Right renal pelvis (tissue), 4 donors: ENCODE results near the gene RAB10. TPM values are rescaled to one million over a fixed set of nuclear protein-coding genes. Genes with fewer than 3 reads are reported as not detected.
"Not testable (repeated sequence)": the region's sequence is repeated elsewhere in the genome, so short reads cannot be mapped to it uniquely, and the experiment has no call there.

ENCODE experiments used
- DNase-seq, 4 donors: peaks; one replicate each; pipeline ENCODE4 v3.0.0-alpha.2; 2013; ENCODE audit warnings: low read depth in 4 of 4, low spot score in 3 of 4, missing footprints in 1 of 4
- polyA plus RNA-seq, 4 donors: library from polyadenylated mRNA; unstranded; fragments of 120-200 nt; gene quantifications; one replicate each; pipeline ENCODE4 v1.2.1, GENCODE V29; 2013; ENCODE audit not compliant: insufficient read length in 4 of 4

Gene RAB10
- polyA plus RNA-seq, 4 donors, result 127 to 150 (median 149) TPM

DNA sequence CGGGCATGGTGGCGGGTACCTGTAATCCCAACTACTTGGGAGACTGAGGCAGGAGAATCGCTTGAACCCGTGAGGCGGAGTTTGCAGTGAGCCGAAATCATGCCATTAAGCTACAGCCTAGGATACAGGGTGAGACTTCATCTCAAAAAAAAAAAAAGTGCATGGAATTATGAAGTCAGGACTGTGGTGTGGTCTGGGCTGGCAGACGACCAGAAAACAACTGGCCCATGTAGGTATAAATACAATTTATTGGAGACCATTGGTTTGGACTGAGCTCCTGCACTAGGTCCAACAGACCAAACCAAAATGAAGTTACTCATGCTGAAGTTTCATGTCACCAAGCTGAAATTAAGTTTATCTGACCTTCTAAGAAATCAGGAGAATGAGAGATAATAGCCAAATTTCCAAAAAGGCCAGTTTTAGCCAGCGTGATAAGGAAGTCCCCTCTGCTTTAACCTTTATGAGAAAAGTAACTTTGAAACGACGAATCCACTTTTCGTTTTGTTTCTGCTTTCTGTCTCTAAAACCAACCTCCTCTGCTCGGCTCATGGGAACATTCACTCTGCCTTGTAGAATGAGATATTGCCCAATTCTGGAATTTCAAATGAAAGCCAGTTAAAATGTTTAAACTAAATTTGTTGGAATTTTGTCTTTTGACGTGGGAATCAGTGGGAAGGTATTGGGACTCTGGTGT is 17.7 kb upstream of the RAB10 start:
- DNase-seq, result no peak

DNA sequence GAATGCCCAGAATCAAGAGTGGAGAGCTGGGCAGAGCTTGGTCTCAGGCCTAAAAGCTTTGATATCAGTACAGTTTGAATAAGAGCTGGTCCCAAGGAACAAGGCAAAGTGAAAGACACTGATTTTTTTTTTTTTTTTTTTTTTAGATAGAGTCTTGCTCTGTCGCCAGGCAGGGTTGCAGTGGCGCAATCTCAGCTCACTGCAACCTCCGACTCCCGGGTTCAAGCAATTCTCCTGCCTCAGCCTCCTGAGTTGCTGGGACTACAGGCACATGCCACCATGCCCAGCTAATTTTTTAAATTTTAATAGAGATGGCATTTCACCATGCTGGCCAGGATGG is 17.2 kb upstream of the RAB10 start:
- not testable (repeated sequence) for DNase-seq

DNA sequence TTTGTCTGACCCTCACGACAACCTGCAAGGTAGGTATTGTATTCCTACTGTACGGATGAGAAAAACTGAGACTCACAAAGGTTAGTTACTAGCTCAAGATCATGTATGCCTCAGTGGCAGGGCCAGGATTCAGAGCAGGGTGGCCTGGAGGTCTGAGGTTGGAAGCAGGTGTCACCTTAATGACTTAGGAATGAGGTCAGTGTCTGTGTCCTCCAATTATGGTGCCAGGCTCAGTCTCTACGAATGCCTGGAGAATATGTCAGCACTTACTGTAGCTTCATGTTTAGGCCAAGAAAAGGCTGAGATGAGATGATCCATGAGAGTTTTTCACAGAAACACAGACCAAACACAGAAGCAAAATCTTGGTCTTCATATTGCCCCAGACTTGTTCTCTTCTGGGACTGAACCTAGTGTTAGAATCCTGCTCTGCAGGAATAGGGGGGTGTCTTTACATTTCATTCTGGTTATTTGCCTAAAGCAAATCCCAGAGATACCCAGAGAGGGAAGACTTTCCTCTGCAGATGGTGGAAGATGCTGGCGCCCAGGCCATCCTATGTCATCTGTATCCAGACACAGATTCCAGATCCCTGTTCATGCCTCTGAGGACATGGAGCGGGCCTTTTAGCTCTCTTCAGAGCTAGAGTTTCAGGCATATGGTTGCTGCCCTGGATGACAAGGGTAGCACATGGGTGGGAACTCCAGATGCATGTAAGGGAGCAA is 16.3 kb upstream of the RAB10 start:
- no peak for DNase-seq

- DNase-seq, result peak in 2 of 4 donors; percentile 30 to 51
These were observed 15.5 kb upstream of the RAB10 start for GRCh38 chr2:26018184-26019055.

DNA sequence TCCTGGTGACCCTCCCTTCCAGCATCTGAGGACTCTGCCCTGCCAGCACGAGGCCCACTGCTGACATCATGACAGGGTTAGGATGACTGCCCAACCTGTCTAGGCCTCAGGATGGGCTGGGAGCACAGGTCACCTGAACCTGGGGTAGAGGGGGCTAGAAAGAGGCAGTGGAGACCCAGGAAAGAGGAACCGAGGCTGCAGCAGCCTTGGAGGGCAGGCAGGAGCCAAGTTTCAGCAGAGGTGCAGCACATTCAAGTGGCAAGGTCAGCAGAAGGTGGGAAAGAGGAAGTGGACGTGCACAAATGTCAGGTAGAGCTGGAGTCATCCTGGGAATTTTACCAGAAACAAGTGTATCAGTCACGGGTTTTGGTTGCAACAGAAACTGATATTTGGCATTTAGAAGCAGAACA is 13.6 kb upstream of the RAB10 start:
- DNase-seq, result no peak

DNA sequence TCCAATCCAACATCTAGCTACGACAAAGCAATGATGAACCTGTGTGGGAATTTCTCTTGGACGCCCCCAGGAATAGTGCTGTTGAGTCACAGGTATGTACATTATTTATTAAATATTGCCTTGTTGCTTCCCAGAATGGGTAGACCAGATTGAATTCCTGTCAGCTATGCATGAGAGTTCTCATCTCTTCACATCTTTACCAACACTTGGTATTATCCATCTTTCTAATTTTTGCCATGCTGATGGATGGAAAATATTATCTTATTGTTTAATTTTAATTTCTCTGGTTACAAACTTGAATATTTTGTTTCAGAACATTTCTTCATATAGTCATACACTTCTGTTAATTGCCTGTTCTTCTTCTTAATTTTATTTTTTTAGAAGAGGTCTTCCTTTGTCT is 9.6 kb upstream of the RAB10 start:
- no peak for DNase-seq

DNA sequence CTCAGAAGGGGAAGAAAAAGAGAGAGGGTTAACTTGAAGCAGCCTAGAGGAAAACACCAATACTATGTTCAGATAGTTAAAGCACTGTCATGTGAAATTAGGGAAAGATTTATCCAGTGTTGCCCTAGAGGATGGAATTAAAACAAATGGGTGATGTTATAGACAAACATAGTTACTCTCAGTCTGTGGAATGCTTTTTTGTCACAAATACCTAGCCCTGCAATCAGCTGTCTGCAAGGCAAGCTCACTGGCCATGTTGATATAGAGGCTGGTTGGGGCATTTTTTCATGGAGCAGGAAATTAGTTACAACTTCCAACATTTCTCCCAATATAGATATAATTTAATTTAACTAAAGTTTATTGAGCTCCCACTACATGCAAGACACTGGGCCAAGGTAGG is 8.4 kb upstream of the RAB10 start:
- no peak for DNase-seq

DNA sequence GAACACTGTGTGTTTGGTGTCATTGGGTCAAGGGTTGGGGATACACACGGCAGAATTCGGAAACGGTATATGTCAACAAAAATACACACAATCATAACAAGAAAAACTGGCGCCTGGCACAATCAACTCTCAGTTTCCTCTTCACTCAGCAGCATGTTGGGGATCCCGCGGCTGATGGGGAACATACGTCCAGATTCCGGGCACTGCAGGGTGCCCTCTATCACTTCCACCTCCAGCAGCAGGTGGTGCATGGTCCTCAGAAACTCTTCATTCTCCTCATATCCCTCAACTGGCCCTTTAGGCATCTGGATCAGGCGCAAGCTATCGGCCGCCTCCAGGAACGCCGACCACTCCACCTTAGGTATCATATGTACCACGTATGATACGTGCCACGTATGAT is 5.8 kb upstream of the RAB10 start:
- not testable (repeated sequence) for DNase-seq

DNA sequence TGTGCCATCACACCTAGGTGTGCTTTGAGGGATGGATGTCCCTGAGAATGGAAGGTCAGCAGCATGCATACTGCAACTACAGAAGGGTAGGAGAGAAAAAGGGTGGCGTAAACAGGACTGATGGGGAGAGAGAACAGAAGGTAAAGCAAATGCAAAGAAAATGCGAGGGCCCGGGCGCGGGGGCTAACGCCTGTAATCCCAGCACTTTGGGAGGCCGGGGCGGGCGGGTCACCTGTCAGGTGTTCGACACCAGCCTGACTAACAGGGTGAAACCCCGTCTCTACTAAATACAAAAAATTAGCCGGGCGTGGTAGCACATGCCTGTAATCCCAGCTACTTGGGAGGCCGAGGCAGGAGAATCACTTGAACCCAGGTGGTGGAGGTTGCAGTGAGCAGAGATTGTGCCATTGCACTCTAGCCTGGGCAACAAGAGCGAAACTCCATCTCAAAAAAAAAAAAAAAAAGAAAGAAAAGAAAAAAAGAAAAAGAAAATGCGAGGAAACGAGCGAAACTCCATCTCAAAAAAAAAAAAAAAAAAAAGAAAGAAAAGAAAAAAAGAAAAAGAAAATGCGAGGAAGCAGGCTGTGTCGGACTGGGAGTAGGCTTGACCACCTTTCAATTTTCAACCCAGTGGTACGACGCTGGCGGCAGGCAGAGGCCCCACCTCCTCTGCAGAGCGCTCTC is 1.2 kb upstream of the RAB10 start:
- not testable (repeated sequence) for DNase-seq

DNA sequence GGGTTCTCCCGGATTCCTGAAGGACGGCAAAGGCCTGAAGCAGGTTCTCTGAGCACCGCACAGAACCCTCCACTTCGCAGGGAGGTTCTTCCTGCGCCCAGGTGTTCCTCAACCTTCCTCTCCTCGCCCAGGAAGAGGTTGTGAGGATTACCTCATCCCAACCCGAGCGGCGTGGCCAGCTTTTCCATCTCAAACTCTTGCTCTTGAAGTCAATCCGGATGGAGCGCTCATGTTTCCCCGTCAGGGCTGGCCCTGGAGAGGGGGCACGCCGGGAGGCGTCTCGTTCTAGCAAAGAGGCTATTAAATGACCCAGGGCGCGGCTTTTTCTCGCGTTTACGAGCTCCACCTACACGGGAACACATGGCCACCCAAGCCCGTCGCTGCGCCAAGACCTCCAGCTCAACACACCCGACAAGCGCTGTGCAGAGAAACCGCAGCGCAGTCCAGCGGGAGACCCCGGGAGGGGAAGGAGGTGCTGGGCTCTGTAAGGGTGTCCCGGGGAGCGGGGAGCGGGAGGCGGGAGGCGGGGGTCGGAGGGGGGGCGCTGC is 540 bp upstream of the RAB10 start:
- DNase-seq, result peak; percentile 73 to 83 (median 76)

- no peak for DNase-seq
These were observed 731 bp downstream of the RAB10 start for GRCh38 chr2:26034637-26034992.

GRCh38 chr2:26035090-26035743 is 1.3 kb downstream of the RAB10 start:
- DNase-seq, result no peak

DNA sequence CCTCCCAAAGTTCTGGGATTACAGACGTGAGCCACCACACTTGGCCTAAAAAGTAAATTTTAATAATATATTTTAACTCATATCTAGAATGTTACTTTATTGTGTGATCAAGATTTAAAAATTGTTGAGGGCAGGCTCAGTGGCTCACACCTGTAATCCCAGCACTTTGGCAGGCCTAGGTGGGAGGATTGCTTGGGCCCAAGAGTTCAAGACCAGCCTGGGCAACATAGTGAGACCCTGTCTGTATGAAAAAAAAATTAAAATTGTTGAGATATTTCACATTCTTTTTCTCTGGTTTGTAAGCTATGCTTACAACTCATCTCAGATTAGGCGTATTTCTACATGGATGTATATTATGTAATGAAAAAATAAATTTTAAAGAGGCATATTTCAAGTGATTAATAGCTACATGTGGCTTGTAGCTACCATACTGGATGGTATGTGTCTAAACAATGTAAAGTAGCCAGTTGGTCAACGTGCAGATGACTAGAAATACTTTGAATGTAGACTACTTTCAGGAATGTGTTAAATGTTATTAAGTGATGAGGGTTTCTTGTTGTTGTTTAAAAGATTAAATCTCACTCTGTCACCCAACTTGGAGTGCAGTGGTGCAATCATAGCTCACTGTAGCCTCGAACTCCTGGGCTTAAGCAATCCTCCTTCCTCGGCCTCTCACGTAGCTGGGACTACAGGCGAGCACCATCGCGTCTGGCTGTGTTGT is 5.9 kb downstream of the RAB10 start:
- no peak for DNase-seq

DNA sequence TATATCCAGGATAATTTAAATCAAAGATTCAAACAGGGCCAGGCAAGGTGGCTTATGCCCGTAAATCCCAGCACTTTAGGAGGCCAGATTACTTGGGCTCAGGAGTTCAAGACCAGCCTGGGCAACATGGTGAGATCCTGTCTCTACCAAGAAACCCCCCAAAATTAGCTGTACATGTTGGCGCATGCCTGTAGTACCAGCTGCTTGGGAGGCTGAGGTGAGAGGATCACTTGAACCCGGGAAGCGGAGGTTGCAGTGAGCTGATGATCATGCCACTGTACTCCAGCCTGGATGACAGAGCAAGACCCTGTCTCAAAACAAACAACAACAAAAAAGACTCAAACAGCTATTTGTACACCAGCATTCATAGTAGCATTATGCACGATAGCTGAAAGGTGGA is 9.2 kb downstream of the RAB10 start:
- DNase-seq, result no peak

GRCh38 chr2:26043862-26044696 is 10.2 kb downstream of the RAB10 start:
- no peak for DNase-seq

DNA sequence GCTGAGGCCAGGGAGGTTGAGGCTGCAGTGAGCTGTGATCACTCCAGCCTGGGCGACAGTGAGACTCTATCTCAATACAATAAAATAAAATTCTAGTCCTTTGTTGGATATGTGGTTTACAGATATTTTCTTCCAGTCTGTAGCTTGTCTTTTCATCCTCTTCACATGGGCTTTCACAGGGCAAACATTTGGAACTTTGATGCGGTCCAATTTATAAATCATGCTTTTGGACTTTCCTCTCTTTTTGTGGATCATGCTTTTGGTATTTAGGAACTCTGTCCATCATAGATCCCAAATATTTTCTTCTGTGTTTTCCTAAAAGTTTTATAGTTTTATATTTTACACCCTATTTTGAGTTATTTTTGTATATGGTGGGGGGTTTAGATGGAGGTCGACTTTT is 14.9 kb downstream of the RAB10 start:
- DNase-seq, result no peak

DNA sequence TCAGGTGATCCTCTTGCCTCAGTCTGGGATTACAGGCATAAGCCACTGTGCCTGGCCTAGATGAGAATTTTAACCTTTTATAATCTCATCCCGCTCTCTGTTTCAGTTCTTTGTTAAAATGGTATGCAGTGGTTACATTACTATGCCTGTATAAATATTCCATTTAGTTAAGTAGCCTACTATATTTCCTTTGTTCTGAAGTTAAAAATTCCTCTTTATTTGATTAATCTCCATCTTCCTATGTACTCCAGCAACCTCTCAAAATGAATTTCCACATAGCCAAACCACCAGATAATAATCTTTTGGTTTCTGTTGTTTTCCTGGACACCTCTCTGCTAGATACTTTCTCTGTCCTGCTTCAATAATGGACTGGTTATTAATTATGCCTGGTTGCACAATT is 15.8 kb downstream of the RAB10 start:
- no peak for DNase-seq

GRCh38 chr2:26052740-26053139 is 18.9 kb downstream of the RAB10 start:
- DNase-seq, result no peak
